T47D (cell line): ENCODE results near the gene SHPK.

Source experiments
- DNase-seq, 2 experiments: peaks; one replicate each; pipeline versions ENCODE4 v3.0.0 to v3.0.0-alpha.2; 2011 to 2012; ENCODE audit warnings: low read depth in 1 of 2, low spot score in 1 of 2
- JUND ChIP-seq: IDR thresholded peaks from 2 replicates; pipeline ENCODE4 v1.6.1; 2012; ENCODE audit warnings: low read depth
- in situ Hi-C: cut with HindIII; loops from 2 replicates; pipeline ENCODE4 v1.10.0; 2016; ENCODE audit warnings: low sequenced_read_pairs, low pct_unique_long_range_greater_than_20kb

SHPK gene, protein sequence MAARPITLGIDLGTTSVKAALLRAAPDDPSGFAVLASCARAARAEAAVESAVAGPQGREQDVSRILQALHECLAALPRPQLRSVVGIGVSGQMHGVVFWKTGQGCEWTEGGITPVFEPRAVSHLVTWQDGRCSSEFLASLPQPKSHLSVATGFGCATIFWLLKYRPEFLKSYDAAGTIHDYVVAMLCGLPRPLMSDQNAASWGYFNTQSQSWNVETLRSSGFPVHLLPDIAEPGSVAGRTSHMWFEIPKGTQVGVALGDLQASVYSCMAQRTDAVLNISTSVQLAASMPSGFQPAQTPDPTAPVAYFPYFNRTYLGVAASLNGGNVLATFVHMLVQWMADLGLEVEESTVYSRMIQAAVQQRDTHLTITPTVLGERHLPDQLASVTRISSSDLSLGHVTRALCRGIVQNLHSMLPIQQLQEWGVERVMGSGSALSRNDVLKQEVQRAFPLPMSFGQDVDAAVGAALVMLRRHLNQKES

DNA sequence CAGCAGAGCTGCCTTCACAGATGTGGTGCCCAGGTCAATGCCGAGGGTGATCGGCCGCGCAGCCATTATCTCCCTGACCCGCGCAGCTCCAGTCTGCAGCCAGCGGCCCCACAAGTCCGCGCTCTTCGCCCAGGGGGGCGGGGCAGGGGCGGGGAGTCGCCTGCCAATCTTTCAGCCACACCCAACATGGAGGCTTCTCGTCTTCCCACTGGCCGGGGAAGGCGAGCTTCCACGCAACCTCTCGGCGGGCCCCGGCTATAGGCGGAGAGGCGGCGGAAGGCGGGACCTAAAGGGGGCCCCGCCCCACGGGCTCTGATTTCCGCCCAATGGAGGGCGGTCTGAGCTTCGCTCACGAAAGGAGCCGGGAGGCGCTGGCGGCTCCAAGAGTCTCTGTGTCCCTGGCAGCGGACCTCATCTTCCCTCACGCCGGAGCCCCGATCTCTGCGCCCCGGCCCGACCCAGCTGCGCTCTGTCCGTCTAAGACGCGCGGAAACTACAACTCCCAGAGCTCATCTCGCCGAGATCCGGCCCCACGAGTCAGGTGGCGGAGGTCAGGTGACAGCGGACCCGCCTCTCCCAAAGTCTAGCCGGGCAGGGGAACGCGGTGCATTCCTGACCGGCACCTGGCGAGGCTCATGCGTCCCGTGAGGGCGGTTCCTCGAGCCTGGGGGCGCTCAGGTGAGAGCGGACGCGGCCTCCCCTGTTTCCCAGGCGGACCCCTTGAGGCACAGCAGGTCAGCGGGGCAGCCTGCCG, at the start of gene SHPK, which contains the start of gene CTNS:
SHPK (minus strand) TSS at position 97 of the 754 bp plus-strand sequence; CDS start at position 66, 31 bp downstream.
CTNS (plus strand) TSS at position 607 of the 754 bp plus-strand sequence. CDS start 3,447 bp downstream, outside the sequence.
- peak; percentile 95 to 96 for DNase-seq
- in situ Hi-C loops: no loop called here
- no peak for TF ChIP-seq JUND

DNA sequence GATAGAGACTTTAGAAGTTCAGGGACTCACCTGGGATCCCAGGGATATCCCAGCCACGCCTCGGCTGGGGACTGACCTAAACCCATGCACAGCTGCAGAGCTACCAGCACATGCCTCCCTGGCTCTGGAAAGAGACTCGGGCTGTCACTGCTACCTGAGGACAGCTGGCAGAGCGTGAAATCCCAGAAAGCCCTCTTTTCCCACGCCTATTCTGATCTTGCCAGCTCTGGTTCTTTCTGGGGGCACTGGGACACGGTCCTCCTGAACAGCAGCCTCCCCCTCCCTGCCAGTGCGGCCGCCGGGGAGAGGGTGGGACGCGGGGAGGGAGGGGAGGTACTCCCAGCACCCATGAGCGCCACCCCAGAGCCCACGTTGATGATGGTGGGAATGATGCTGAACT, 49.1 kb upstream of the SHPK start:
- in situ Hi-C loops: no loop called here
- no peak for DNase-seq
- TF ChIP-seq JUND: no peak

DNA sequence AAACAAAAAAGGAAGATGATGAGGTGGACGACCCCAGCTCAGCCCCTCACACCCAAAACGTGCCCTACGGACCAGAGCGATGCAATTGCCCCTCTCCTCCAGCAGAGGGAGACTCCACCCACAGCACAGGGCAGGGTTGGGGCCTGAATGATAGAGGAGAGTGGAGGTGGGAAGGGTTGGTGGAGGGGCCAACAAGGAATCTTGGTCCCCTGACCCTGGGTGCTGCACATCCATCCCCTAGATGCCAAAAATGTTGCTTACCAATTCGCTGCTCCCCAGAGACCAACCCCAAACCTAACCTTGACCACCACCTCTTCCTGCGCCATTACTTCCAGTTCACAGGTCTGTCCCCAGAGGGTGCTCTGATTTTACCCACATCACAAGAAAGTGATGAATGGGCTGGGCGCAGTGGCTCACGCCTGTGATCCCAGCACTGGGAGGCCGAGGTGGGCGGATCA, 47.0 kb upstream of the SHPK start:
- in situ Hi-C loops: no loop called here
- TF ChIP-seq JUND: no peak
- DNase-seq: peak; percentile 37 to 59

DNA sequence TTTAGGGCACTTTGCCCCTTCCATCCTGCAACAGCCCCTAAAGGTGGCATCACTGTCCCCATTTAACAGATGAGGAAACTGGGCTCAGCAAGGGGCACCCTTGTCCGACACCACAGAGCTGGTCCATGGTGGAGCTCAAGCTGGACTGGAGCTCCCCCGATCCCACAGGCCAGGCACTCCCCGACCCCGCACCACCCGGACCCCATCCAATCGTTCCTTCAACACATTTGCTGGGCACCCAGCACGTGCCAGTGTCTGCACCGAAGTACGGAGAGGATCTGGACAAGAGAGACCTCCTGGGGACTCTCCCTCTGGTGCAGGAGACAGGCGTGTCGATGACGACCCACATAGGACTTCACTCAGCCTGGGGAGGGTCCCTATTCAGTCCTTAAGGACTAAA, 46.0 kb upstream of the SHPK start:
- in situ Hi-C loops: no loop called here
- no peak for TF ChIP-seq JUND
- no peak for DNase-seq

DNA sequence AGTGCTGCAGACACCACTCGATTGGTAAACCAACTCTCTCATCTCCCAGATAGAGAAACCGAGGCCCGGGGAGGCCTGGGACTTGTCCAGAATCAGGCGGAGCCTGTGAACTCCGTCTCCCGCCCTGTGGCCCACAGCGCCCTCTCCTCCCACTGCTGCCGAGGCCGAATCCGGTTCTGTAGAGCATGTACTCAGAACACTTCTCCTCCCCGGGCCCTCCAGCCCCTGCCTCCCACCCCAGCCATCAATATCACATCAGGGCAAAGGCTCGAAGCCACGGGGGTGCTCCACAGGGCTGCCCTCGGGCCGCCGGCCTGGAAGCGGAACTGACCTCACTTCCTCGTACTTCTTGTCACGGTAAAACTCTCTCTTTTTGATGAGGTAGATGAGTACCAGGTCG, 45.5 kb upstream of the SHPK start:
- no peak for TF ChIP-seq JUND
- in situ Hi-C loops: no loop called here
- no peak for DNase-seq

DNA sequence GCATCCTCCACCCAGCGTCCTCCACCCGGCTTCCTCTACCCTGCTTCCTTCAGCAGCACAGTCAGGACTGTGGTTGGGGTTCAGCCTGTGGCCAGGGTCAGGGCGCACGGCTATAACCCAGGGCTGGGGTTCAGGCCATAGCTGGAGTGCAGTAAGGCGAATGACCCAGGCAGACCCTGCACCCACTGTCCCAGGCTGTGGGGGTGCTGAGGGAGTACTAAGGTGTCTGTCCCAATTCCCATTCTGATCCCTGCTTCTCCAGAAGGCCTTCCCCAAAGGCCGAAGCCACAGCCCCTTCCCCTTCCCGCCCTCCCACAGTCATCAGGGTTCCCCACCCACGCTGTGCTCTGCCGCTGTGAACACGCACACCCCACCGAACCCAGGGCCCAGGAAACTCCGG, 45.0 kb upstream of the SHPK start:
- in situ Hi-C loops: no loop called here
- DNase-seq: no peak
- no peak for TF ChIP-seq JUND

DNA sequence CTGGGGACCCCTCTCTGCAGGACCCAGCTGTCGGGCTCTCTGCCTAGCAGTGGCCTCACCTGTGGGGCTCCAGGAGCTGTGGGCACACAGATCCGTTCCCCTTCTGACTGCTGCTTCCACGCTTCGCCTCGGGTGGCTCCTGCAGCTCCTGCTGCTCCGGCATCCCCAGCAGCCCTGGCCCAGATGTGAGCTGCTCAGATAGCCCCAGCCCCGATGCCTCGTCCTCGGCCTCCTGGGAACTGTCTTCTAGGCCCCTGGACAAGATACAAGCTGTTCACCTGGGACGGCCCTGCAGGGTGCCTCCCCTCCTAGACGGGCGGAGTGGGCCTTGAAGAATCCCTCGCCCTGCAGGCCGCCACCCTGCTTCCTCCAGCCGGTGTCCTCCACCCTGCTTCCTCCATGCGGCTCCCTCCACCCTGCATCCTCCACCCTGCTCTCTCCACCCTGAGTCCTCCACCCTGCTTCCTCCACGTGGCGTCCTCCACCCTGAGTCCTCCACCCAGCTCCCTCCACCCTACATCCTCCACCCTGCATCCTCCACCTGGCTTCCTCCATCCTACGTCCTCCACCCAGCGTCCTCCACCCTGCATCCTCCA, 43.6 kb upstream of the SHPK start:
- no peak for DNase-seq
- TF ChIP-seq JUND: no peak
- in situ Hi-C loops: no loop called here

DNA sequence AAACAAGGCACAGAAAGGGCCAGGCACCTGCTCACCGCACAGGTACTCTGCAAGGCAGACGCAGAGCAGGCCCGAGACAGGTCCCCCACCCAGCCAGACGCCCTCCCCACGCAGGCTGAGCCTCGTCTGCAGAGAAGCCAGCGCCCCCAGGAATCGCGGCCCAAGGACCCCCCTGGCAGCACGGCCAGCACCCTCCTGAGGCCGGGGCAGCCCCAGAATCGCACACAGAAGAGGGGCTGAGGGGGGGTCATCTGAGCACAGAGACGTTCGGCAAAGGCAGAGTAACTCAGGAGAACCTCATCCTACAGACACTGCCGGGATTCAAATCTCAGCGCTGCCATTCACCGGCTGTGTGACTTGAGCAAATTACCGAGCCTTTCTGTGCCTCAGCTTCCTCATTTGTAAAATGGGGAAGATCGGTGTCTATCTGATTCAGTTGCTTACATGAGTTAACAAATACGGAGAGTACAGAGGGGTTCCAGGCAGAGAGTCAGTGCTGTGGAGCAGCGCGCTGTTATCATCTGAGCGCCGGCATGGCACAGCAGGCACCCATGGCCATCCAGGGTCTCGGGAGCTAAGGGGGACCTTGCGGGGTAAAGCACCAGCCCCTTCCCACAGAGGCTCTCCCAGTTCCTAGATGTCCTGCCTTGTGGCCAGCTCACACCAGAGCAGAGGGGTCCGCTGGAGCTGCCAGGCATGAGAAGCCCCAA, 42.9 kb upstream of the SHPK start:
- in situ Hi-C loops: no loop called here
- no peak for DNase-seq
- no peak for TF ChIP-seq JUND

DNA sequence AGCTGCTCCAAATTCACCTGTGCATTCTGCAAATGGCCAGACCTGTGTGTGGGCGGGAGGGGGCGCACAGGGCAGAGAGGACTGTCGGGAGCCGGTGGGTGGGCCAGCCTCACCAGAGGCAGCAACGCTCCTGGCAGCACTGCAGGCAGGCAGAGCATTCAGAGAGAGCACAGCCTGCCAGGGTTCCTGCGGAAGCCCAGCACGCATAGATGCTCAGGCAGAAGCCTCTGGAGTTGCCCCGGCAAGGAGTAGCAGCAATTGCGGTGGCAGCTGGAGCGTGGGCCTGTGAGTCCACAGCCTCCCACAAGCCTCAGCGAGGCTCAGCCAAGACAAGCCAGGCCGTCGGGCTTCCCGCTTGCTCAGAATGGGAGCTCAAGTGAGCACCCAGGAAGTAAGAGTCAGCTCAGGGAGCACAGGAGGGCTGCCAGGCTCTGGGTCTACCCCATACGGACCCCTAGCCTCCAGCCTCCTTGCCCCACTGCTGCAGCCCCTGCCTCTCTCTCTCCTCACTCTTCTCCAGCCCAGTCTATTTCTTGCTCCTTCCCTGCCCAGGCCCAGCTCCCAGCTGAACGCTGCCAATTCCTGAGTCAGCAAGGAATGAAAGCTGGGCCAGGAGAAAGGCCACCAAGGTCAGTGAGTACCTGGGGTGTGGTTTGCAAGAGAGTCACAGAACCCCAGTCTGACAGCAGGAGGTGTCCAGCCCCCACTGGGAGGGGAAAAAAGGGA, 42.2 kb upstream of the SHPK start:
- TF ChIP-seq JUND: no peak
- in situ Hi-C loops: no loop called here
- DNase-seq: no peak

DNA sequence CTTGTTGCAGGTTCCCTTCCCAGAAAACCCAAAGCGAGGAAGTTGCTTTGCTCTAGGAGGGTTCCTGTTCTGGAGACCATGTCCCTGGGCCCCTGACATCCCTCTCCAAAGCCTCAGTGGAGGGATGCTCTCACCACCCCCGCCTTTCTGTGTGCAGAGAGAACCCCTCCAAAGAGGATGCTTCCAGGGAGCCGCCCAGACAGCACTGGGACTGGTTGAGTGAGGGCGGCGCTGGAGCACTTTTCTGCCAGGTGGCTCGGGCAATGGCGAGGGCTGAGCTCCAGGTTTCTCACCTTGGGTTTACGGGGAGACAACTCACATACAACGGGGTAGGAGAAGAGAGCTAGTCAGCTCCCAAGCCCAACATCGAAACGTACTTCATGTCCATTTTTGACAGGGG, 39.8 kb upstream of the SHPK start:
- DNase-seq: no peak
- in situ Hi-C loops: no loop called here
- no peak for TF ChIP-seq JUND

DNA sequence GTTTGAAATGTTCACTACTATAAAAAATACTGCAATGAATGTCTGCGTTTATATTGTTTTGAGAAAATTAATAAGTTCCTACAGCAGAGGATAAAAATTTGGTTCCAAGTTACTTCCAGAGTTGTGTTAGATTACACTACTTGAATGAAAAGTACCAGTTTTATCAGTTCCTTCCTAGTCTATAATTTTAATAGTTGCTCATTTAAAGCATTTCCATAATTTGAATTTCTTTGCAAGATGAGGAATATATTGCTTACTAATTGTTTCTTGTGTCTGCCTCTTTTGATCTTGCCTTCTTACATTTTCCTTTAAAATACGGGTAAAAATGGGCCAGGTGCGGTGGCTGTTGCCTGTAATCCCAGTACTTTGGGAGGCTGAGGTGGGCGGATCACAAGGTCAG, 36.5 kb upstream of the SHPK start:
- DNase-seq: no peak
- in situ Hi-C loops: no loop called here
- TF ChIP-seq JUND: no peak
